H1 (cell line): ENCODE measurements around the gene OR4Q2. TPM values are rescaled to one million over a fixed set of nuclear protein-coding genes. Genes with fewer than 3 reads are reported as not detected.

Experiments used
- RFX5 ChIP-seq: IDR thresholded peaks from 2 replicates; pipeline ENCODE4 v1.6.1; 2011; ENCODE audit warnings: low read depth, low read length, improper control_type of control experiment, borderline replicate concordance
- RNF2 ChIP-seq: fragments of 200-900, 300-1000 bp; sonication (generic); IDR thresholded peaks from 2 replicates; pipeline ENCODE4 v1.7.1; 2016; ENCODE audit warnings: borderline replicate concordance, low read depth, mild to moderate bottlenecking, antibody characterized with exemption, low read length; ENCODE audit not compliant: poor library complexity, severe bottlenecking; ENCODE audit errors: missing control alignments
- polyA plus RNA-seq, 7 experiments: library from polyadenylated mRNA; depleted of rRNA in 3 of 7; stranded (reverse) in 5 of 7; unstranded in 2 of 7; fragments of >200 nt in 5 of 7; fragments of 200-250 nt in 2 of 7; gene quantifications; 1 replicate in 5 of 7; 2 replicates in 1 of 7; 4 replicates in 1 of 7; pipeline versions ENCODE4 v1.2.1 to v1.2.3, GENCODE V29; 2011 to 2013; ENCODE audit warnings: missing spikeins in 2 of 7, mixed read lengths in 2 of 7
- total RNA-seq: library from RNA; stranded (reverse); fragmentation: NEBNext Ultra II Directional; extraction: Animal tissue kit (Norgen Biotek cat#: 25700); gene quantifications from 2 replicates; pipeline ENCODE4 v1.2.1, GENCODE V29; 2021
- TF ChIP-seq, protein P1 (sequence below): IDR thresholded peaks from 2 replicates; pipeline ENCODE4 v1.6.1; 2011; ENCODE audit warnings: low read length, improper control_type of control experiment

The OR4Q2 gene
- total and polyA plus RNA-seq, 2 of the 8 experiments (the other 6 are each of a cell fraction or from before 2014, with no cell fraction given), result not detected

GRCh38 chr14:20031058-20031457, 29.1 kb downstream of the OR4Q2 start (continued):
- TF ChIP-seq, protein P1, sequence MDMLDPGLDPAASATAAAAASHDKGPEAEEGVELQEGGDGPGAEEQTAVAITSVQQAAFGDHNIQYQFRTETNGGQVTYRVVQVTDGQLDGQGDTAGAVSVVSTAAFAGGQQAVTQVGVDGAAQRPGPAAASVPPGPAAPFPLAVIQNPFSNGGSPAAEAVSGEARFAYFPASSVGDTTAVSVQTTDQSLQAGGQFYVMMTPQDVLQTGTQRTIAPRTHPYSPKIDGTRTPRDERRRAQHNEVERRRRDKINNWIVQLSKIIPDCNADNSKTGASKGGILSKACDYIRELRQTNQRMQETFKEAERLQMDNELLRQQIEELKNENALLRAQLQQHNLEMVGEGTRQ, result no peak
- TF ChIP-seq RNF2 (no peak), RFX5 (no peak)
